Thyroid gland (tissue), 4 donors: Measurements from ENCODE around the gene GNG13. TPM values are rescaled to one million over a fixed set of nuclear protein-coding genes. Genes with fewer than 3 reads are reported as not detected.
"Not testable (repeated sequence)": the region's sequence is repeated elsewhere in the genome, so short reads cannot be mapped to it uniquely, and the experiment has no call there.

ENCODE experiments used
- DNase-seq, 2 donors: peaks; one replicate each; pipeline ENCODE4 v3.0.0-alpha.2; 2019
- H3K27ac ChIP-seq, 3 donors: fragments of 200-600 bp; sonication (generic); 1 replicate in 2 of 3; 2 replicates in 1 of 3; pipeline ENCODE4 v1.5.1; 2016 to 2019; ENCODE audit warnings: mild to moderate bottlenecking in 1 of 3, moderate library complexity in 1 of 3
- H3K27me3 ChIP-seq: fragments of 200-600 bp; sonication (generic); one replicate; pipeline ENCODE4 v1.5.1; 2019
- H3K36me3 ChIP-seq, 2 donors: fragments of 200-600 bp; sonication (generic); one replicate each; pipeline ENCODE4 v1.5.1; 2016 to 2019
- H3K4me1 ChIP-seq, 2 donors: fragments of 200-600 bp; sonication (generic); one replicate each; pipeline ENCODE4 v1.5.1; 2017 to 2019
- H3K4me3 ChIP-seq, 3 donors: fragments of 200-600 bp; sonication (generic); replicated peaks in 1 of 3; 1 replicate in 2 of 3; 2 replicates in 1 of 3; pipeline ENCODE4 v1.5.1; 2016; ENCODE audit warnings: mild to moderate bottlenecking in 1 of 3
- H3K9me3 ChIP-seq: fragments of 200-600 bp; sonication (generic); one replicate; pipeline ENCODE4 v1.5.1; 2017
- POLR2A ChIP-seq, 2 donors: fragments of 450-650 bp; IDR thresholded peaks; one replicate each; pipeline ENCODE4 v1.6.1; 2017; ENCODE audit warnings: antibody characterized with exemption in 2 of 2, mild to moderate bottlenecking in 2 of 2, moderate library complexity in 1 of 2
- WGBS, 2 donors: methylation state at CpG; one replicate each; pipeline ENCODE4 v1.1.5; 2017; 5-methylcytosine and 5-hydroxymethylcytosine counted together
- intact Hi-C: fragments of 100-400 bp; cut with DNase I; formaldehyde crosslinking; loops from one replicate; pipeline ENCODE4 v1.15.1; 2023
- total RNA-seq, 4 donors: library from RNA; depleted of rRNA; stranded (reverse); fragments of >200 nt; gene quantifications; one replicate each; pipeline ENCODE4 v1.2.3, GENCODE V29; 2016
- TF ChIP-seq, protein P1 (sequence below), 6 experiments: fragments of 200-600 bp in 3 of 6; fragments of 450-650 bp in 3 of 6; sonication (generic) in 3 of 6; IDR thresholded peaks; one replicate each; pipeline ENCODE4 v1.5.1; 2016 to 2019; ENCODE audit warnings: antibody characterized with exemption in 6 of 6, mild to moderate bottlenecking in 2 of 6, inconsistent platforms in 1 of 6, moderate library complexity in 1 of 6

Gene GNG13
- total RNA-seq, 4 donors from 2014 or later: not detected

DNA sequence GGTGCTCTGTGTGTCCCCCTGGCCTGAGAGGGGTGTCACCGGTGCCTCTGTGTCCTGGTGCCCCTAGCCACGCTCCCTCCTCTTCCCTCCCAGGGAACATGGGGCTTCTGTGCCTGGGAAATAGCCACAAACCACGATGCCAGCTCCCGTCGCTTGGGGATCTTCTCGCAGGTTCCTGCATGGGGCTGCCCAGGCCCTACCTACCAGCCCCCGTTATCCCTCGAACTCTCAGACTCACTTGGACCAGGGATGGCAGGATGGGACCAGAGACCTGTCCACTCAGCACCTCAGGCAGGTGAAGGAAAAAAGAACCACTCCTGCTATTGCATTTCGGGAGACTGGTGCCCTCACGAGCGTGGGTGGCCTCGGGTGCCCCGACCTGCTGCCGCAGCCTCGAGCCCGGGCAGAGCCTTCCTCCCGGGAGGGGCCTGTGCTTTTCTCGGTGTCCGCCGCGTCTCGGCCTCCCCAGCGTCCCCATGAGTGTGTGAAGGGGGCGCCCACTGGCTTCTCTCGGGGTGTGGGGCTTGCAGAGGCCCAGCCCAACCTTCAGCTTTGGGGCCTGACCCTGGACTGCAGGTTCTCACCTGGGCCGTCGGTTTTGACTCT, 41.0 kb upstream of the GNG13 start:
- Histone ChIP-seq H3K27ac (no peak overlapping the region), H3K4me1 (no peaks in the 10 kb centered on the region), H3K9me3 (no peaks in the 10 kb centered on the region), H3K27me3 (no peaks in the 10 kb centered on the region), H3K36me3 (no peaks in the 10 kb centered on the region), H3K4me3 (no peak overlapping the region)
- 81 to 90% methylated on average over 8 to 21 of the region's 27 CpGs for WGBS, 2 donors
- no peak for TF ChIP-seq POLR2A (IDR thresholded peaks at IDR 0.05)
- TF ChIP-seq, protein P1, sequence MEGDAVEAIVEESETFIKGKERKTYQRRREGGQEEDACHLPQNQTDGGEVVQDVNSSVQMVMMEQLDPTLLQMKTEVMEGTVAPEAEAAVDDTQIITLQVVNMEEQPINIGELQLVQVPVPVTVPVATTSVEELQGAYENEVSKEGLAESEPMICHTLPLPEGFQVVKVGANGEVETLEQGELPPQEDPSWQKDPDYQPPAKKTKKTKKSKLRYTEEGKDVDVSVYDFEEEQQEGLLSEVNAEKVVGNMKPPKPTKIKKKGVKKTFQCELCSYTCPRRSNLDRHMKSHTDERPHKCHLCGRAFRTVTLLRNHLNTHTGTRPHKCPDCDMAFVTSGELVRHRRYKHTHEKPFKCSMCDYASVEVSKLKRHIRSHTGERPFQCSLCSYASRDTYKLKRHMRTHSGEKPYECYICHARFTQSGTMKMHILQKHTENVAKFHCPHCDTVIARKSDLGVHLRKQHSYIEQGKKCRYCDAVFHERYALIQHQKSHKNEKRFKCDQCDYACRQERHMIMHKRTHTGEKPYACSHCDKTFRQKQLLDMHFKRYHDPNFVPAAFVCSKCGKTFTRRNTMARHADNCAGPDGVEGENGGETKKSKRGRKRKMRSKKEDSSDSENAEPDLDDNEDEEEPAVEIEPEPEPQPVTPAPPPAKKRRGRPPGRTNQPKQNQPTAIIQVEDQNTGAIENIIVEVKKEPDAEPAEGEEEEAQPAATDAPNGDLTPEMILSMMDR (IDR thresholded peaks at IDR 0.05): no peak
- no peak for DNase-seq
- intact Hi-C loops: no loop called here

DNA sequence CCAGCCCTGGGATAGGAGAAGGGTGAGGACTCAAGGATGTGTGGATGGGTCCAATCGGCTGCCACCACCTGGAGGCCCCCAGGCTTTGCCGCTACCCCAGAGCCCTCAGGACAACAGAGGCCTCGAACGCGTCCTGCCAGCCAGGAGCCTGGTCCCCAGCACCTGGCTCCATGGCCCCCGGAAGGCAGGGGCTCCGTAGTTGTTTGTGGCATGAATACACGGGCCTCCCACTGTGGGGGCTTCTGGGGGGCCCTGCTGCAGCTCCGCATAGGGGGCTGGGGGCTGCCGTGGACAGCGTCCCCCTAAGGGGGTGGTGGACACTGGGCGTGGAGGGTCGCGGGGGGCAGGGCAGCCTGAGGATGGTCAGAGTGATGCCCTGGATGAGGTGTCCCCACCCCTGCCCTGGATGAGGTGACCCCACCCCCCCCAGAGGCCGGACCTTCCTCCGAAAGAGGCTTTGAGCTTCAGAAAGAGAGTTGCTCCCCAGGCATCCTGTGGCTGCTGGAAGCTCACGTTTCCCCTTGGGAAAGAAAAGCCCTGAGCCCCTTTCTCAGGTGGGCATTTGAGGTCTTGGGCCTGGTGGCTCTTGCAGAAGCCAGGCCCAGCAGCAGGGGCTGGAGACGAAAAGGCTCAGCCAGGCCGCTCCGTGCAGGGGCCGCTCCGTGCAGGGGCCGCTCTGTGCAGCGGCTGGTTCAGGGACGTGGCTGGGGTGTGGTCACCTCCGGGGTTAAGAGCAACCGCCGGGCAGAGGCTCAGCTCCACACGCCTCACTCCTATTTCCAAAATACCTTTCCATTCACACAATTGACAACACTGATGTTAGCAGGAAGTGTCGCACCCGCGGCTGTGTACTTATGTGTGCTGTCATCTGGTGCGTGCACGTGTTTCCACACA, 40.3 kb upstream of the GNG13 start:
- Histone ChIP-seq H3K9me3 (no peaks in the 10 kb centered on the region), H3K4me1 (no peaks in the 10 kb centered on the region), H3K27me3 (no peaks in the 10 kb centered on the region), H3K36me3 (no peaks in the 10 kb centered on the region), H3K4me3 (no peak overlapping the region), H3K27ac (no peak overlapping the region)
- no peak for DNase-seq
- TF ChIP-seq, protein P1 (IDR thresholded peaks at IDR 0.05): no peak
- no peak for TF ChIP-seq POLR2A (IDR thresholded peaks at IDR 0.05)
- WGBS, 2 donors: 59 to 71% methylated on average over 23 to 27 of the region's 34 CpGs
- intact Hi-C loops: no loop called here

DNA sequence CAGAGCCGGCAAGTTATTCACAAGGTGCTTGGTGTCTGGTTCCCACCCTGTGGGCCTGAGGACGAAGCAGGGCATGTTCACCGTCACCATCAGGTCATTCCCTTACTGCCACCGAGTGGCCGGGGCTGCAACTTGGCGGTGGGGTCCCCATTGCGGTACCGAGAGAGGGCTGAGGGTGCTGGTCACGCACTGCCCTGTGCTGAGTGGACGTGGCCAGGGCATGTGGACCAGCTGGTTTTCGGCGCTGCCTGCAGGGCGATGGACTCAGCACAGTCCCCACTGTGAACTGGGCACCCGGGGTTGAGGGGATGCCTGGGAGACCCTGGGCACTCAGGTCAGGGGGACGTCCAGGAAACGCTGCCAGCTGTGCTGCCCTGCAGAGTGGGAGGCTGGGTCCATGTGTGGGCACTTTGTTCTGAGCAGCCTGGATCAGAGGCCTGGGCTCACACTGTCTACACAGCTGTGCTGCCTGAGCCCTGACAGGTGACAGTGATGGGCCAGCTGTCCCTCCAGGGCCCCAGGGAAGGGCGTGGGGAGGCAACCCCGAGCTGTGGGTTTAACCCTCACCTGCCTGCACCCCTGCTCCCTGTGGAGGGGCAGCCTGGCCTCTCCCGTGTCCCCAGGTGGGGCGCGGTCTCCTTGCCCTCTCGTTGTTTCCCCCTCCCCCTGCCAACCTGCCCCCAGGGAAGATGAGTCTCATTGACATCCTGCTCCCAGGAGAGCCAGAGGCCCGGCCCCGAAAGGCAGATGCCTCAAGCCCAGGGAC, 39.3 kb upstream of the GNG13 start:
- no peaks in the 10 kb centered on the region for H3K36me3 ChIP-seq
- no peaks in the 10 kb centered on the region for H3K9me3 ChIP-seq
- no peak for DNase-seq
- no peak overlapping the region for H3K4me3 ChIP-seq
- no peak overlapping the region for H3K27ac ChIP-seq
- no peaks in the 10 kb centered on the region for H3K27me3 ChIP-seq
- WGBS, 2 donors: 78 to 79% methylated on average over 14 to 18 of the region's 24 CpGs
- no peak for TF ChIP-seq POLR2A (IDR thresholded peaks at IDR 0.05)
- TF ChIP-seq, protein P1 (IDR thresholded peaks at IDR 0.05): no peak
- H3K4me1 ChIP-seq: no peaks in the 10 kb centered on the region
- intact Hi-C loops: no loop called here

DNA sequence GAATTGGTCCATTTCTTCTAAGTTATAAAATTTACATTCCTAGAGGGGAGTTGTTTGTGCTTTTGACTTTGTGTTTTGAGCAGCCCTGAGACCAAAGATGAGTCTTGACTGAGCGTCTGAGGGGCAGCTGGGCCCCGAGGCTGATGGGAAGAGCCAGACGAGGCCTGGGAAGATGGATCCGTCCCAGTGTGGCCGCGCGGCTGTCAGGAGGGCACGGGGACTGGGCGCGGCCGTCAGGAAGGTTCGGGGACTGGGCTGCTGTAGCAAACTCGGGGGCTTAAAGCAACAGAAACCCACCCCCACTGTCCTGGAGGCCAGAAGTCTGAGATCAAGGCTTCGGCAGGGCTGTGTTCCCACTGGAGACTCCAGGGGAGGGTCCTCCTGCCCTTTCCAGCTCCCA, 38.2 kb upstream of the GNG13 start:
- intact Hi-C loops: no loop called here
- Histone ChIP-seq H3K27me3 (no peaks in the 10 kb centered on the region), H3K36me3 (no peaks in the 10 kb centered on the region), H3K4me3 (no peak overlapping the region), H3K9me3 (no peaks in the 10 kb centered on the region), H3K27ac (no peak overlapping the region), H3K4me1 (no peaks in the 10 kb centered on the region)
- DNase-seq: no peak
- WGBS, 2 donors: 82 to 84% methylated on average over 14 of the region's 14 CpGs
- TF ChIP-seq, protein P1 (IDR thresholded peaks at IDR 0.05): no peak
- no peak for TF ChIP-seq POLR2A (IDR thresholded peaks at IDR 0.05)

DNA sequence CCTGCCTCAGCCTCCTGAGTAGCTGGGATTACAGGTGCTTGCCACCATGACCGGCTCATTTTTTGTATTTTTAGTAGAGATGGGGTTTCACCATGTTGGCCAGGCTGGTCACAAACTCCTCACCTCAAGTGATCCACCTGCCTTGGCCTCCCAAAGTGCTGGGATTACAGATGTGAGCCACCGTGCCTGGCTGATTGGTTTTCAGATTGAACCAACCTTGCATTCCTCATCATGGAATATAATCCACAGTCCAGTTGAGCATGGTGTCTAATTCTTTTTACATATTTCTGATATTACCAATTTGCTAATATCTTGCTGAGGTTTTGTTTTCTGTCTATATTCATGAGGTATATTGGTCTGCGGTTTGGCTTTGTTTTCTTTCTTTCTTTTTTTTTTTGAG, 36.3 kb upstream of the GNG13 start:
- H3K4me1 ChIP-seq, H3K36me3 ChIP-seq, intact Hi-C loops, H3K27ac ChIP-seq, DNase-seq, H3K4me3 ChIP-seq, H3K9me3 ChIP-seq, H3K27me3 ChIP-seq: not testable (repeated sequence)
- WGBS, 2 donors: 89 to 93% methylated on average over 3 of the region's 3 CpGs
